ENCODE measurements around the gene TMEM154. TPM values are rescaled to one million over a fixed set of nuclear protein-coding genes. Genes with fewer than 3 reads are reported as not detected.

TMEM154 gene
- total RNA-seq, 1 experiment from 2014 or later = 23.3 TPM

DNA sequence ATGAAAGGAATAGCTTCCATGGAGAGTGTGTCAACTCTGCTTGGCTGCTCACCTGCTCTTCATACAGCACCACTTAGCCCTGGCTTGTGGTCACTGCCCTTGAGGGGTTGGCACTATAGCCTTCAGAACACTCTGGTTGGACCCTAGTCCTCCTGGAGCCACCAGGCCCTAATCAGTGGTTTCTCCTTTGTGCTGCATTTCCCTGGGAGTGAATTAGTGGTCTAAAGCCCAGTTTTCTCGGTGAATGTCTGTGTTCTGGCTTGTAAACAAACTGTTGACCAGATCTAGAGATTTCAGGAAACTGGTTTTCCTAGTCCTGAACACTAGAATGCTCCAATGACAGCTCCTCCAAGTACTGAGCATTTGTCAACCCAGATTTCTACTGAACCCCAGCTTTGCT lies 28.6 kb upstream of the TMEM154 start:
- no TSS peak for BruUV-seq (replicated peaks)

DNA sequence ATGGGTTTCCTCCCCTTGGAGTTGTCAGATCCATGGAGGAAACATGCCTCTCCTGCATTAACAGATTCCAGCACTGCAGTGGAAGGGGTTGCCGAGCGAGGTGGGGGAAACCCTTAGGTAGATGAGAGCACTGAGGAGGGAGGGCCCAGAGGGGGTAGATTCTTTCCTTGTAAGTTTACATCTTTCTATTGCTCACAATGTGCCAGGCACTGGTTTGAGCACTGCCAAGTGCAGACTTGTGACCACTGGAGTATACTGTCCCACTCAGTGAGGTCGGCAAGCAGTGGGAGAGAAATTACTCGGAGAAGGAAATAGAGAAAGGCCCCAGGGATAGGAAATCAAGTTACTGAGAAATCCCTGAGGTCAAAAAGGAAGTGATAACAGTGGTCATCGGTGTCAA lies 27.8 kb upstream of the TMEM154 start:
- CTCF ChIA-PET = no interaction called here
- no peak for DNase-seq
- Mint-ChIP-seq H3K9me3 (ENCODE audit: low read depth, unreplicated experiment) (peaks cover 14% of the 10 kb centered on the region), H3K27me3 (ENCODE audit: unreplicated experiment) (no peaks in the 10 kb centered on the region), H3K4me3 (ENCODE audit: low read depth, unreplicated experiment) (no peak overlapping the region), H3K36me3 (ENCODE audit: insufficient read depth, unreplicated experiment) (no peaks in the 10 kb centered on the region), H3K27ac (ENCODE audit: unreplicated experiment) (no peak overlapping the region), H3K4me1 (ENCODE audit: low read depth, unreplicated experiment) (no peaks in the 10 kb centered on the region)
- intact Hi-C loops (cut with micrococcal nuclease; ENCODE audit: unreplicated experiment) = no loop called here
- no TSS peak for BruUV-seq (replicated peaks)
- TF ChIP-seq, protein P1, sequence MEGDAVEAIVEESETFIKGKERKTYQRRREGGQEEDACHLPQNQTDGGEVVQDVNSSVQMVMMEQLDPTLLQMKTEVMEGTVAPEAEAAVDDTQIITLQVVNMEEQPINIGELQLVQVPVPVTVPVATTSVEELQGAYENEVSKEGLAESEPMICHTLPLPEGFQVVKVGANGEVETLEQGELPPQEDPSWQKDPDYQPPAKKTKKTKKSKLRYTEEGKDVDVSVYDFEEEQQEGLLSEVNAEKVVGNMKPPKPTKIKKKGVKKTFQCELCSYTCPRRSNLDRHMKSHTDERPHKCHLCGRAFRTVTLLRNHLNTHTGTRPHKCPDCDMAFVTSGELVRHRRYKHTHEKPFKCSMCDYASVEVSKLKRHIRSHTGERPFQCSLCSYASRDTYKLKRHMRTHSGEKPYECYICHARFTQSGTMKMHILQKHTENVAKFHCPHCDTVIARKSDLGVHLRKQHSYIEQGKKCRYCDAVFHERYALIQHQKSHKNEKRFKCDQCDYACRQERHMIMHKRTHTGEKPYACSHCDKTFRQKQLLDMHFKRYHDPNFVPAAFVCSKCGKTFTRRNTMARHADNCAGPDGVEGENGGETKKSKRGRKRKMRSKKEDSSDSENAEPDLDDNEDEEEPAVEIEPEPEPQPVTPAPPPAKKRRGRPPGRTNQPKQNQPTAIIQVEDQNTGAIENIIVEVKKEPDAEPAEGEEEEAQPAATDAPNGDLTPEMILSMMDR (IDR thresholded peaks at IDR 0.05; ENCODE audit: unreplicated experiment) = no peak

More for the DNA sequence above, 28.6 kb upstream of the TMEM154 start:
- TF ChIP-seq, protein P1 (IDR thresholded peaks at IDR 0.05; ENCODE audit: unreplicated experiment) = no peak
- intact Hi-C loops (cut with micrococcal nuclease; ENCODE audit: unreplicated experiment) = no loop called here
- DNase-seq = no peak
- no peak overlapping the region for H3K27ac Mint-ChIP-seq (ENCODE audit: unreplicated experiment)
- no peaks in the 10 kb centered on the region for H3K4me1 Mint-ChIP-seq (ENCODE audit: low read depth, unreplicated experiment)
- no peak overlapping the region for H3K4me3 Mint-ChIP-seq (ENCODE audit: low read depth, unreplicated experiment)
- H3K9me3 Mint-ChIP-seq (ENCODE audit: low read depth, unreplicated experiment) = peaks cover 16% of the 10 kb centered on the region
- CTCF ChIA-PET = no interaction called here
- H3K27me3 Mint-ChIP-seq (ENCODE audit: unreplicated experiment) = no peaks in the 10 kb centered on the region
- H3K36me3 Mint-ChIP-seq (ENCODE audit: insufficient read depth, unreplicated experiment) = no peaks in the 10 kb centered on the region

DNA sequence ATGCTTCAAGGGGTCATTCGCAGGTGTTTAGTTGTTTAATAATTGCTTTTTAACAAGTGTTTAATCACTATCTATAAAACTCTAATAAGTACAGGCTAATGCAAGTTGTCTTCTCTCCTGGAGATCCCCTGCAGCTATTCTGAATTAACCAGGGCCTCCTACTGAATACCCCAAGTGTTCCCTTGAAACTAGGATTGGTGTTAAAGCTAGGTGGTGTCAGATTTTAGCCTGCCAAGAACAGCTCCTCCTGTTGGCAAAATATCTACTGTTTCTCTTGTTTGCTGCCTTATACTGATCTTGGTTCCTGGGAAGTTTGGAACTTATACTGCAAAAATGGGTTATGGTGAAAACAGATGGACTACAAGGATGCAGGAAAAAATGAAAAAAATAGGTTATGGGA lies 26.1 kb upstream of the TMEM154 start:
- H3K9me3 Mint-ChIP-seq (ENCODE audit: low read depth, unreplicated experiment) = peaks cover 14% of the 10 kb centered on the region
- no peaks in the 10 kb centered on the region for H3K4me1 Mint-ChIP-seq (ENCODE audit: low read depth, unreplicated experiment)
- intact Hi-C loops (cut with micrococcal nuclease; ENCODE audit: unreplicated experiment) = no loop called here
- CTCF ChIA-PET = no interaction called here
- no peaks in the 10 kb centered on the region for H3K36me3 Mint-ChIP-seq (ENCODE audit: insufficient read depth, unreplicated experiment)
- DNase-seq = no peak
- BruUV-seq (replicated peaks) = no TSS peak
- TF ChIP-seq, protein P1 (IDR thresholded peaks at IDR 0.05; ENCODE audit: unreplicated experiment) = no peak
- H3K4me3 Mint-ChIP-seq (ENCODE audit: low read depth, unreplicated experiment) = no peak overlapping the region
- no peaks in the 10 kb centered on the region for H3K27me3 Mint-ChIP-seq (ENCODE audit: unreplicated experiment)
- H3K27ac Mint-ChIP-seq (ENCODE audit: unreplicated experiment) = no peak overlapping the region

DNA sequence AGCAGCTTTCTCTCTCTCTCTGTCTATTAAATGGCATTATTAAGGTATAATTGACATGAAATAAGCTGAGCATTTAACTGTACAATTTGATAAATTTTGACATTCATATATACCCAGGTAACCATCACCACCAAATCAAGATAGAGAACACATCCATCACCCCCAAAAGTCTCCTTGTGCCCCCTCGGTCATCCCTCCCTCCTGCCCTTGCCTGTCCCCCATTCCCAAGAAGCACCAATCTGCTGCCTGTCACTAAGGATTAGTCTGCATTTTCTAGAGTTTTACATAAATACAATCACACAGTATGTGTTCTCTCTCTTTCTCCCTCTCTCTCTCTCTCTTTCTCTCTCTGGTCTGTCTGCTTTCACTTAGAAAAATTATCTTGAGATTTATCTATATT lies 25.0 kb upstream of the TMEM154 start:
- Mint-ChIP-seq H3K27ac (ENCODE audit: unreplicated experiment) (no peak overlapping the region), H3K27me3 (ENCODE audit: unreplicated experiment) (no peaks in the 10 kb centered on the region), H3K9me3 (ENCODE audit: low read depth, unreplicated experiment) (peaks cover 14% of the 10 kb centered on the region), H3K4me3 (ENCODE audit: low read depth, unreplicated experiment) (no peak overlapping the region), H3K36me3 (ENCODE audit: insufficient read depth, unreplicated experiment) (no peaks in the 10 kb centered on the region), H3K4me1 (ENCODE audit: low read depth, unreplicated experiment) (no peaks in the 10 kb centered on the region)
- TF ChIP-seq, protein P1 (IDR thresholded peaks at IDR 0.05; ENCODE audit: unreplicated experiment) = no peak
- CTCF ChIA-PET = no interaction called here
- intact Hi-C loops (cut with micrococcal nuclease; ENCODE audit: unreplicated experiment) = no loop called here
- BruUV-seq (replicated peaks) = no TSS peak
- DNase-seq = no peak

All from Calu3 (cell line).